Testis (tissue), 3 donors: ENCODE data around the gene ALPI. TPM values are rescaled to one million over a fixed set of nuclear protein-coding genes. Genes with fewer than 3 reads are reported as not detected.
"Not testable (repeated sequence)": the region's sequence is repeated elsewhere in the genome, so short reads cannot be mapped to it uniquely, and the experiment has no call there.

ENCODE experiments used
- DNase-seq: peaks from one replicate; pipeline ENCODE4 v3.0.0-alpha.2; 2019
- H3K27ac ChIP-seq, 2 donors: fragments of 200-600 bp; sonication (generic); one replicate each; pipeline ENCODE4 v1.5.1; 2019
- H3K27me3 ChIP-seq: fragments of 200-600 bp; sonication (generic); one replicate; pipeline ENCODE4 v1.5.1; 2019
- H3K36me3 ChIP-seq: fragments of 200-600 bp; sonication (generic); one replicate; pipeline ENCODE4 v1.5.1; 2017; ENCODE audit warnings: low read depth; ENCODE audit errors: missing control alignments
- H3K4me1 ChIP-seq: fragments of 200-600 bp; sonication (generic); one replicate; pipeline ENCODE4 v1.5.1; 2019
- H3K4me3 ChIP-seq, 2 donors: fragments of 200-600 bp; sonication (generic); one replicate each; pipeline ENCODE4 v1.5.1; 2017 to 2019
- H3K9me3 ChIP-seq: fragments of 200-600 bp; sonication (generic); one replicate; pipeline ENCODE4 v1.5.1; 2017
- CTCF ChIP-seq, 3 experiments: fragments of 450-650 bp in 2 of 3; fragments of 200-600 bp in 1 of 3; sonication (generic) in 1 of 3; IDR thresholded peaks; one replicate each; pipeline ENCODE4 v1.5.1; 2016 to 2019; ENCODE audit warnings: antibody characterized with exemption in 3 of 3, mild to moderate bottlenecking in 2 of 3, moderate library complexity in 1 of 3
- POLR2A ChIP-seq: fragments of 450-650 bp; IDR thresholded peaks from one replicate; pipeline ENCODE4 v1.6.1; 2017; ENCODE audit warnings: antibody characterized with exemption, mild to moderate bottlenecking, moderate library complexity
- WGBS, 2 donors: methylation state at CpG; one replicate each; pipeline ENCODE4 v1.1.5; 2018; 5-methylcytosine and 5-hydroxymethylcytosine counted together
- intact Hi-C: fragments of 100-400 bp; cut with DNase I; formaldehyde crosslinking; loops from one replicate; pipeline ENCODE4 v1.15.1; 2023; ENCODE audit warnings: low total_unique reads
- polyA plus RNA-seq: library from polyadenylated mRNA; stranded (reverse); fragments of 350-450 nt; fragmentation: Illumina TruSeq; extraction: RNeasy Lipid Tissue Mini Kit (QIAGEN cat#74804); gene quantifications from one replicate; pipeline ENCODE4 v1.2.3, GENCODE V29; 2014; ENCODE audit warnings: low read depth, low replicate concordance; ENCODE audit not compliant: insufficient read depth
- total RNA-seq, 2 donors: library from RNA; depleted of rRNA; stranded (reverse); fragments of >200 nt; gene quantifications; one replicate each; pipeline ENCODE4 v1.2.3, GENCODE V29; 2016

The ALPI gene
- total and polyA plus RNA-seq, 3 donors from 2014 or later: 0.16 to 0.43 TPM; not detected in 1

- no peak for DNase-seq
Measured at GRCh38 chr2:232432598-232433184, 23.3 kb upstream of the ALPI start.

GRCh38 chr2:232433622-232434021, 22.3 kb upstream of the ALPI start:
- intact Hi-C loops: not testable (repeated sequence)
- 86 to 92% methylated on average over 2 to 5 of the region's 9 CpGs for WGBS, 2 donors

More at GRCh38 chr2:232432598-232433184, 23.3 kb upstream of the ALPI start:
- intact Hi-C loops: no loop called here
- 70 to 82% methylated on average over 6 to 16 of the region's 16 CpGs for whole genome bisulfite sequencing, 2 donors
- H3K4me1 ChIP-seq: no peaks in the 10 kb centered on the region
- H3K4me3 ChIP-seq: no peak overlapping the region
- no peaks in the 10 kb centered on the region for H3K36me3 ChIP-seq
- no peaks in the 10 kb centered on the region for H3K27me3 ChIP-seq
- H3K9me3 ChIP-seq: no peaks in the 10 kb centered on the region
- H3K27ac ChIP-seq: no peak overlapping the region
- TF ChIP-seq CTCF (IDR thresholded peaks at IDR 0.05) (no peak), POLR2A (no peak)

GRCh38 chr2:232434091-232434490, 21.9 kb upstream of the ALPI start:
- Histone ChIP-seq H3K27me3 (no peaks in the 10 kb centered on the region), H3K4me1 (no peaks in the 10 kb centered on the region), H3K36me3 (no peaks in the 10 kb centered on the region), H3K4me3 (no peak overlapping the region), H3K27ac (no peak overlapping the region), H3K9me3 (no peaks in the 10 kb centered on the region)
- no peak for TF ChIP-seq POLR2A
- TF ChIP-seq CTCF (IDR thresholded peaks at IDR 0.05): no peak
- intact Hi-C loops: no loop called here
- 63% methylated on average over 9 of the region's 9 CpGs; no CpG with 5 or more reads in 1 of the 2 donors for WGBS, 2 donors
- DNase-seq: no peak

More at GRCh38 chr2:232433622-232434021, 22.3 kb upstream of the ALPI start:
- H3K9me3 ChIP-seq, H3K27me3 ChIP-seq, H3K4me3 ChIP-seq, DNase-seq, H3K36me3 ChIP-seq, H3K27ac ChIP-seq, H3K4me1 ChIP-seq: not testable (repeated sequence)

- no peak for DNase-seq
- no peak overlapping the region for H3K27ac ChIP-seq
- no peaks in the 10 kb centered on the region for H3K9me3 ChIP-seq
- TF ChIP-seq CTCF (IDR thresholded peaks at IDR 0.05) (no peak), POLR2A (no peak)
- intact Hi-C loops: loop anchor here (5.0 kb wide), 1 partner anchor 532 kb away; no protein-coding TSS in a partner anchor
- no peak overlapping the region for H3K4me3 ChIP-seq
- H3K36me3 ChIP-seq: no peaks in the 10 kb centered on the region
- H3K4me1 ChIP-seq: no peaks in the 10 kb centered on the region
- 94 to 95% methylated on average over 10 to 12 of the region's 12 CpGs for WGBS, 2 donors
- H3K27me3 ChIP-seq: no peaks in the 10 kb centered on the region
Measured at GRCh38 chr2:232434563-232435374, 21.2 kb upstream of the ALPI start.

GRCh38 chr2:232435375-232435648, 20.6 kb upstream of the ALPI start:
- no peak for DNase-seq
- intact Hi-C loops: loop anchor here (5.0 kb wide), 1 partner anchor 533 kb away; no protein-coding TSS in a partner anchor

More at GRCh38 chr2:232435375-232435648, 20.6 kb upstream of the ALPI start:
- H3K36me3 ChIP-seq: no peaks in the 10 kb centered on the region
- no peak overlapping the region for H3K4me3 ChIP-seq
- TF ChIP-seq CTCF (IDR thresholded peaks at IDR 0.05): no peak
- TF ChIP-seq POLR2A: no peak
- WGBS, 2 donors: 97% methylated on average over 4 of the region's 4 CpGs
- H3K27ac ChIP-seq: no peak overlapping the region
- no peaks in the 10 kb centered on the region for H3K27me3 ChIP-seq
- H3K4me1 ChIP-seq: no peaks in the 10 kb centered on the region
- no peaks in the 10 kb centered on the region for H3K9me3 ChIP-seq
